Measurements from ENCODE around the gene GPR183.

- TF ChIP-seq CTCF (IDR thresholded peaks at IDR 0.05) (no peak), ZFX (IDR thresholded peaks at IDR 0.05; ENCODE audit: borderline replicate concordance) (no peak)
These were observed 15.3 kb upstream of the GPR183 start for GRCh38 chr13:99322297-99323103.
